WTC11 (cell line): ENCODE results near the gene TCF12.

Experiments
- CTCF ChIP-seq: fragments of 200-600 bp; IDR thresholded peaks from 2 replicates; pipeline ENCODE4 v1.8.0; 2022; ENCODE audit warnings: antibody characterized with exemption
- E2F5 ChIP-seq: sonication (generic); formaldehyde crosslinking; IDR thresholded peaks from 2 replicates; pipeline ENCODE4 v1.8.1; 2022; ENCODE audit warnings: mild to moderate bottlenecking, moderate library complexity, missing genetic modification reagents
- FOXK1 ChIP-seq: sonication (generic); formaldehyde crosslinking; IDR thresholded peaks from 2 replicates; pipeline ENCODE4 v1.8.0; 2022; ENCODE audit warnings: mild to moderate bottlenecking, moderate library complexity, missing genetic modification reagents
- NFYB ChIP-seq: sonication (generic); formaldehyde crosslinking; conservative IDR thresholded peaks from 2 replicates; pipeline ENCODE4 v1.8.0; 2022; ENCODE audit warnings: low read depth, missing genetic modification reagents
- SP1 ChIP-seq: sonication (generic); formaldehyde crosslinking; conservative IDR thresholded peaks from 2 replicates; pipeline ENCODE4 v1.8.1; 2022; ENCODE audit warnings: missing genetic modification reagents
- TF ChIP-seq, protein P1 (sequence below): sonication (generic); formaldehyde crosslinking; IDR thresholded peaks from 2 replicates; pipeline ENCODE4 v1.8.1; 2022; ENCODE audit warnings: missing genetic modification reagents, borderline replicate concordance
- TF ChIP-seq, protein P2 (sequence below): sonication (generic); formaldehyde crosslinking; IDR thresholded peaks from 2 replicates; pipeline ENCODE4 v1.8.1; 2023; ENCODE audit warnings: mild to moderate bottlenecking, missing genetic modification reagents, moderate library complexity

- TF ChIP-seq CTCF = no peak
- TF ChIP-seq, protein P1, sequence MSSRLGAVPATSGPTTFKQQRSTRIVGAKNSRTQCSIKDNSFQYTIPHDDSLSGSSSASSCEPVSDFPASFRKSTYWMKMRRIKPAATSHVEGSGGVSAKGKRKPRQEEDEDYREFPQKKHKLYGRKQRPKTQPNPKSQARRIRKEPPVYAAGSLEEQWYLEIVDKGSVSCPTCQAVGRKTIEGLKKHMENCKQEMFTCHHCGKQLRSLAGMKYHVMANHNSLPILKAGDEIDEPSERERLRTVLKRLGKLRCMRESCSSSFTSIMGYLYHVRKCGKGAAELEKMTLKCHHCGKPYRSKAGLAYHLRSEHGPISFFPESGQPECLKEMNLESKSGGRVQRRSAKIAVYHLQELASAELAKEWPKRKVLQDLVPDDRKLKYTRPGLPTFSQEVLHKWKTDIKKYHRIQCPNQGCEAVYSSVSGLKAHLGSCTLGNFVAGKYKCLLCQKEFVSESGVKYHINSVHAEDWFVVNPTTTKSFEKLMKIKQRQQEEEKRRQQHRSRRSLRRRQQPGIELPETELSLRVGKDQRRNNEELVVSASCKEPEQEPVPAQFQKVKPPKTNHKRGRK (CRISPR knock-in tag) = no peak
- no peak for TF ChIP-seq FOXK1 (CRISPR knock-in tag)
- no peak for TF ChIP-seq NFYB
- TF ChIP-seq E2F5 (CRISPR knock-in tag) = no peak
- no peak for TF ChIP-seq SP1 (CRISPR knock-in tag)
- TF ChIP-seq, protein P2, sequence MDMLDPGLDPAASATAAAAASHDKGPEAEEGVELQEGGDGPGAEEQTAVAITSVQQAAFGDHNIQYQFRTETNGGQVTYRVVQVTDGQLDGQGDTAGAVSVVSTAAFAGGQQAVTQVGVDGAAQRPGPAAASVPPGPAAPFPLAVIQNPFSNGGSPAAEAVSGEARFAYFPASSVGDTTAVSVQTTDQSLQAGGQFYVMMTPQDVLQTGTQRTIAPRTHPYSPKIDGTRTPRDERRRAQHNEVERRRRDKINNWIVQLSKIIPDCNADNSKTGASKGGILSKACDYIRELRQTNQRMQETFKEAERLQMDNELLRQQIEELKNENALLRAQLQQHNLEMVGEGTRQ (CRISPR knock-in tag) = no peak
These were observed 226.0 kb downstream of the TCF12 start for GRCh38 chr15:57144448-57144847.
